ENCODE measurements around the gene RAP1GAP2.

- TF ChIP-seq POLR2A (IDR thresholded peaks at IDR 0.05), result no peak
- TF ChIP-seq, protein P1, sequence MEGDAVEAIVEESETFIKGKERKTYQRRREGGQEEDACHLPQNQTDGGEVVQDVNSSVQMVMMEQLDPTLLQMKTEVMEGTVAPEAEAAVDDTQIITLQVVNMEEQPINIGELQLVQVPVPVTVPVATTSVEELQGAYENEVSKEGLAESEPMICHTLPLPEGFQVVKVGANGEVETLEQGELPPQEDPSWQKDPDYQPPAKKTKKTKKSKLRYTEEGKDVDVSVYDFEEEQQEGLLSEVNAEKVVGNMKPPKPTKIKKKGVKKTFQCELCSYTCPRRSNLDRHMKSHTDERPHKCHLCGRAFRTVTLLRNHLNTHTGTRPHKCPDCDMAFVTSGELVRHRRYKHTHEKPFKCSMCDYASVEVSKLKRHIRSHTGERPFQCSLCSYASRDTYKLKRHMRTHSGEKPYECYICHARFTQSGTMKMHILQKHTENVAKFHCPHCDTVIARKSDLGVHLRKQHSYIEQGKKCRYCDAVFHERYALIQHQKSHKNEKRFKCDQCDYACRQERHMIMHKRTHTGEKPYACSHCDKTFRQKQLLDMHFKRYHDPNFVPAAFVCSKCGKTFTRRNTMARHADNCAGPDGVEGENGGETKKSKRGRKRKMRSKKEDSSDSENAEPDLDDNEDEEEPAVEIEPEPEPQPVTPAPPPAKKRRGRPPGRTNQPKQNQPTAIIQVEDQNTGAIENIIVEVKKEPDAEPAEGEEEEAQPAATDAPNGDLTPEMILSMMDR (IDR thresholded peaks at IDR 0.05 in 4 of 5, conservative IDR thresholded peaks at IDR 0.05 in 1 of 5), result no peak
Observed at GRCh38 chr17:2842464-2842863, 46.2 kb downstream of the RAP1GAP2 start.

Measured in gastrocnemius medialis (tissue), 4 donors.